Subcutaneous adipose tissue (tissue), 4 donors: Measurements from ENCODE around the gene LTBP4. TPM values are rescaled to one million over a fixed set of nuclear protein-coding genes. Genes with fewer than 3 reads are reported as not detected.

Source experiments
- total RNA-seq, 4 donors: library from RNA; depleted of rRNA; stranded (reverse); fragments of >200 nt; gene quantifications; one replicate each; pipeline ENCODE4 v1.1.0, GENCODE V29; 2016
- TF ChIP-seq, protein P1 (sequence below): fragments of 450-650 bp; IDR thresholded peaks from one replicate; pipeline ENCODE4 v1.5.1; 2016; ENCODE audit warnings: low read depth, mild to moderate bottlenecking, control low read depth, antibody characterized with exemption, moderate library complexity

LTBP4 gene
- total RNA-seq, 4 donors from 2014 or later: 39.0 to 170 (median 78.7) TPM

DNA sequence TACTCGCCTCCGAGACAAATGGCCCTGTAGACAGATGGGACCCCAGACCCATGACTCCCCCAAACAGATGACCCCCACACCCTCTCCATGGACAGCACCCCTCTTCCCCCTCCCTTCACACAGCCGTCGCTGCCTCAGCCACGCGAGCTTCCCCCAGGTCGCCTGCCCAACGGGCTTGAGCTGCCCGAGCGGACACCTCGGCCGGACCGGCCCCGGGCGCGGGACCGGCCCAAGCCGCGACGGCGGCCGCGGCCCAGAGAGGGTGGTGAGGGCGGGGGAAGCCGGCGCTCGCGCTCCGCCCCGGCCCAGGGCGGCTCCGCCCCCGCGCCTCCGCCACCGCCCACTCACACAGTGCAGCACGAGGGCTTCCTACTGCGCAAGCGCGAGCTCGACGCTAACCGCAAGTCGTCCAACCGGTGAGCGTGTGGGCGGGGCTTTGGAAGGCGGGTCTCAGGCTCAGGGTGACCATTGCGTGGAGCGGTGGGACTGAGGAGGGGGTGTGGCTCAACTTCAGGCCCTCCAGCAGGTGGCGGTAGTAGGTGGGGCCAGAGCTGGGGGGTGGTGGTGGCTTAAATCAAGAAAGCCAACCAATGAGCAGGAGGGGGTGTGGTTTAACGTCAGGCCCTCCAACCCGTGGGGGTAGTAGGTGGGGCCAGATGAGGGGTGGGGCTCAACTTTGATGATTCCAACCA is 30.7 kb upstream of the LTBP4 start:
- TF ChIP-seq, protein P1, sequence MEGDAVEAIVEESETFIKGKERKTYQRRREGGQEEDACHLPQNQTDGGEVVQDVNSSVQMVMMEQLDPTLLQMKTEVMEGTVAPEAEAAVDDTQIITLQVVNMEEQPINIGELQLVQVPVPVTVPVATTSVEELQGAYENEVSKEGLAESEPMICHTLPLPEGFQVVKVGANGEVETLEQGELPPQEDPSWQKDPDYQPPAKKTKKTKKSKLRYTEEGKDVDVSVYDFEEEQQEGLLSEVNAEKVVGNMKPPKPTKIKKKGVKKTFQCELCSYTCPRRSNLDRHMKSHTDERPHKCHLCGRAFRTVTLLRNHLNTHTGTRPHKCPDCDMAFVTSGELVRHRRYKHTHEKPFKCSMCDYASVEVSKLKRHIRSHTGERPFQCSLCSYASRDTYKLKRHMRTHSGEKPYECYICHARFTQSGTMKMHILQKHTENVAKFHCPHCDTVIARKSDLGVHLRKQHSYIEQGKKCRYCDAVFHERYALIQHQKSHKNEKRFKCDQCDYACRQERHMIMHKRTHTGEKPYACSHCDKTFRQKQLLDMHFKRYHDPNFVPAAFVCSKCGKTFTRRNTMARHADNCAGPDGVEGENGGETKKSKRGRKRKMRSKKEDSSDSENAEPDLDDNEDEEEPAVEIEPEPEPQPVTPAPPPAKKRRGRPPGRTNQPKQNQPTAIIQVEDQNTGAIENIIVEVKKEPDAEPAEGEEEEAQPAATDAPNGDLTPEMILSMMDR: no peak

DNA sequence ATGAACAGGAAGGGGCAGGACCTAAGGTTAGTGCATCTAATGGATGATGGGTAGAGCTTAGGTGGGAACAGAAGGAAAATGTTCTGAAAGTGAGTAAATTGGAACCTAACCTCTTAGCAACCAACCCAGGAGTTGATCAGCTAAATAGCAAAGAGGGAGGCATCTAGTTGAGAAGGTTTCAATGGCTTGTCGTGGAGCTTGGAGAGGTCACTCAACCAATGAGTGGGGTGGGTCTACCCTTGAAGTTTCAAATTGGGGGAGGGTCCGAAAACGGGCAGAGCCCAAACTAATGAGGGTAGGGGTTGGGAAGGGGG is 30.2 kb upstream of the LTBP4 start:
- TF ChIP-seq, protein P1: no peak

DNA sequence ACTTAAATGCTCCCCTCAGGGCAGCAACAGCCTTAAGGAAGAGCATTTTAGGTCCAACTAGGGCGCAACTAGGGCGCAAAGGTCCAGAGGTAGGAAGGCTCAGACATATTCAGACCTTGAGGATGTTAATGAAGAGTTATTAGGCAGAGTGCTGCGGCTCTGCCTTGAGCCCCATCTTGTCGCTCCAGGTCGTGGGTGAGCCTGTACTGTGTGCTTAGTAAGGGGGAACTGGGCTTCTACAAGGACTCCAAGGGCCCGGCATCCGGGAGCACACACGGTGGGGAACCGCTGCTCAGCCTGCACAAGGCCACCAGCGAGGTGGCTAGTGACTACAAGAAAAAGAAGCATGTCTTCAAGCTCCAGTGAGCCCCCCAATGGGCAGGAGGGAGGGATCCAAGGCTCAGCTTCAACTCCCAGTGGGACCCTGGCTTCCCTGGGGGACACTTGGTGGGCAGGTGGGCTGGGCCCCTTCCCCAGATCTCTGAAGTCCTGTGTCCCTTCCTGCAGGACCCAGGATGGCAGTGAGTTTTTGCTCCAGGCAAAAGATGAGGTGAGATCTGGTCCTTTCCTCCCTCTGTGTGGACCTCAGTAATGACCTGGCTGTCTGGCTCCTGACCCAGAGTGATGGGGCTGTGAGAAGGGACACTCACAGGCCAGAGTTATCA is 29.2 kb upstream of the LTBP4 start:
- TF ChIP-seq, protein P1: no peak

DNA sequence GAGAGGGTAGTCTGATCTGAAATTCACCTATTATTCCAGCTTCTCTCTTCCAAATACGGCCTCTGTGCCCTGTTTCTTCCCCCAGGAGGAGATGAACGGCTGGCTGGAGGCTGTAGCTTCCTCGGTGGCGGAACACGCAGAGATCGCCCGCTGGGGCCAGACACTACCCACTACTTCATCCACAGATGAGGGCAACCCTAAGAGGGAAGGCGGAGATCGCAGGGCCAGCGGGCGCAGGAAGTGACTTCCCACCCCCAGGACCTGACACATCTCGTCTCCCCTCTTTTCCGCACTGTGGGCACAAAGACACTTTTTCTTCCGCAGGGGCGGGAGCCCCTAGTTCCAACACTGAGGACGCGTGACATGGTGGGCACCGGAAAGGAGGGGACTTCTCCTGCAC is 25.8 kb upstream of the LTBP4 start:
- TF ChIP-seq, protein P1: no peak

DNA sequence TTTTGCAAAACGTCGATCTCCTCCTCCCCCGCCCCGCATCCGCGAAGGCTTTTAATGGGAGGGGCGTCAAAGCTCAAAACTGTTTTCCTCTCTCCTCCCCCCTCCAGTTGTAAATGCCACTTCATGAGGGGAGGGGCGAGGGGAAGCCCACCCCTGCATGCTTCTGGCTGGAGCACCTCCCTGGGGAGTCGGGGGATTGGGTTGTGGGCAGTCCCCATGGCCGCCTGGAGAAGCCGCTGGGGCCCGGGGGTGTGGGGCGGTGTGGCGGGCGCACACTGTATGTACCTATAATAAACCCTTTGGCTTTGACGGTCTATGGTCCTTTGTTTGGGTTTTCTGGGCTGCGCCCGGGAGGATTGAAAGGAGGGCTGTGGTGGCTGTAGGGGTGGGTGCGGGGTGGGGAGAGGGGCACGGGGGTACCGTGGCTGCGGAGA is 25.0 kb upstream of the LTBP4 start:
- TF ChIP-seq, protein P1: no peak

DNA sequence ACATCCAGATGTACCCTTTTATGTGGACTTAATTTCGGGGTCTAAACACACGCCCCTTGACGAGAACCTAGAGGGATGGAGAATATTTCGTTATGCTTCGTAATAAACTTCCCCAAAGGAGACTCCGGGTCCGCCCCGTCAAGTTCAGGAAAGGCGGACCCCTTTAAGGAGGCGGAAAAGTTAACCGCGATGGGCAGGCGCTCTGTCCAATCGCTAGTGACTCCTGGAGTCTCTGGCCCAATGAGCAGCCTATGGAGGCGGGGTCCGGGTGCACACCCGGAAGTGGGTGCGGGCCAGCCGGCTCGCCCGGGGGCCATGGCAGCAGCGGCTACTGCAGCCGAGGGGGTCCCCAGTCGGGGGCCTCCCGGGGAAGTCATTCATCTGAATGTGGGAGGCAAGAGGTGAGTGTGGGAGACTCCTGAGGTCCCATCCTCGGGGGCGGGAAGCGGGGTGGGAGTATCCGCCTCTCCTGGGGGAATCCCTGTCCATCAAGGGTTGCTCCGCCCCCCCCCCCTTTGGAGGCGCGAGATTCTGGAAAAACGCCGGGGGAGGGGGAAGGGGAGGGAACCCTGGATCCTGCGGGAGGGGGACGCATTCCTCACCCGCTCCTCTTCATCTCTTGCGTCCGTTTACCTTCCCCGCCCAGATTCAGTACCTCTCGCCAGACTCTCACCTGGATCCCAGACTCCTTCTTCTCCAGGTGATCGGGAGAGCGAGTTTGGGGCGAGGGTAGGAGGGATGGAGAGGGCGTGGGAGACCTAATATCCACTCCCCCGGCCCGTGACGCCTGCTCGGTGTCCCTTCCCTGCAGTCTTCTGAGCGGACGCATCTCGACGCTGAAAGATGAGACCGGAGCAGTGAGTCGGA is 24.4 kb upstream of the LTBP4 start, which contains the start of gene SHKBP1:
Gene SHKBP1 (plus strand): TSS at position 289 of the 867 bp plus-strand sequence. CDS start 27 bp downstream, at position 316.
- TF ChIP-seq, protein P1: no peak

DNA sequence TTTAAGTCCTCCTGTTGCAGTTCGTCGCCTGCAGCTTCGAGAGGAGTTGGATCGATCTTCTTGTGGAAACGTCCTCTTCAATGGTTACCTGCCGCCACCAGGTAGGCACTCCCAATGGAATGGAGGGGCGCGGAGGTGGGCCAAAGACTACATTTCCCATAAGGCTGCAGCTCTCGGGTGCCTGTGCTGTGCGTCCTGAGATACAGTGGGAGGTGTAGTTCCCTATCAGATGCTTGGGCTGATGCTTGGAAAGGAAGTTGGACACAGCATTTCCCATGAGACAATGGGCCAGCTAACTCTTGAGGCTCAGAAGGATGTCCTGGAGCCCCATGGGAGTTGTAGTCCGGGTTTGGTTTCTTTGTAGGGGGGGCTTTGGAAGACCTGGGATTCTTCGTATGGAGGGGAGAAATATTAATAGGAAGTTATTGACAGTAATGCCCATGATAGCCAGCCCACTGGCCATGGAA is 22.7 kb upstream of the LTBP4 start:
- TF ChIP-seq, protein P1: no peak
